ENCODE measurements around the gene WEE2.

DNA sequence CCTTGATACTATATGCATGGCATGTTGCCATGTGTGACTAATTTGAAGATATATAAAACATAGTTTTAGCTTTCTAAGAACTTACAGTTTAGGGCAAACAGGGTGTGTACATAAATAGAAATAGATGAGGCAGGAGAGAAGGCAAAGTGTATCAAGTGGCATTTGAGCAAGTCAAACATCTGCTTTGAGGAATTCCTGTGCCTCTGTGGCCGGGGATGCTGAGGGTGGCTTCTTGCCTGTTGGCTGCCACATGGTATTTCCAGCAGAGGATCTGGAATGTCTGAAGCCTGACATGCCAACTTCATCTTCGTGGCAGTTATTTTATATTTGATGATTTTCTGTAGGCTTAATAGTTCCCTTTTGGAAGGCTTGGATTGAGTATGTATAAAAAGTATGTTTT is 36.0 kb downstream of the WEE2 start:
- TF ChIP-seq, protein P1, sequence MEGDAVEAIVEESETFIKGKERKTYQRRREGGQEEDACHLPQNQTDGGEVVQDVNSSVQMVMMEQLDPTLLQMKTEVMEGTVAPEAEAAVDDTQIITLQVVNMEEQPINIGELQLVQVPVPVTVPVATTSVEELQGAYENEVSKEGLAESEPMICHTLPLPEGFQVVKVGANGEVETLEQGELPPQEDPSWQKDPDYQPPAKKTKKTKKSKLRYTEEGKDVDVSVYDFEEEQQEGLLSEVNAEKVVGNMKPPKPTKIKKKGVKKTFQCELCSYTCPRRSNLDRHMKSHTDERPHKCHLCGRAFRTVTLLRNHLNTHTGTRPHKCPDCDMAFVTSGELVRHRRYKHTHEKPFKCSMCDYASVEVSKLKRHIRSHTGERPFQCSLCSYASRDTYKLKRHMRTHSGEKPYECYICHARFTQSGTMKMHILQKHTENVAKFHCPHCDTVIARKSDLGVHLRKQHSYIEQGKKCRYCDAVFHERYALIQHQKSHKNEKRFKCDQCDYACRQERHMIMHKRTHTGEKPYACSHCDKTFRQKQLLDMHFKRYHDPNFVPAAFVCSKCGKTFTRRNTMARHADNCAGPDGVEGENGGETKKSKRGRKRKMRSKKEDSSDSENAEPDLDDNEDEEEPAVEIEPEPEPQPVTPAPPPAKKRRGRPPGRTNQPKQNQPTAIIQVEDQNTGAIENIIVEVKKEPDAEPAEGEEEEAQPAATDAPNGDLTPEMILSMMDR (IDR thresholded peaks at IDR 0.05; ENCODE audit: borderline replicate concordance, extremely low read depth, low read length, poor library complexity, severe bottlenecking) = no peak
- no peak for TF ChIP-seq EZH2 (IDR thresholded peaks at IDR 0.05; ENCODE audit: borderline replicate concordance, low read depth, low read length, severe bottlenecking)

All from DND-41 (cell line).